Hepatocyte (in vitro differentiated cells): ENCODE results near the gene CLCA4.

ENCODE experiments used
- CTCF ChIP-seq: fragments of 200-600 bp; sonication (generic); IDR thresholded peaks from 2 replicates; pipeline ENCODE4 v1.5.1; 2016; ENCODE audit warnings: antibody characterized with exemption, mild to moderate bottlenecking; ENCODE audit not compliant: poor library complexity
- EZH2 ChIP-seq: fragments of 200-600 bp; sonication (generic); IDR thresholded peaks from 2 replicates; pipeline ENCODE4 v1.6.1; 2016; ENCODE audit warnings: antibody characterized with exemption, mild to moderate bottlenecking, borderline replicate concordance
- EZH2phosphoT487 ChIP-seq: fragments of 200-600 bp; sonication (generic); IDR thresholded peaks from one replicate; pipeline ENCODE4 v1.6.1; 2018; ENCODE audit warnings: antibody characterized with exemption, mild to moderate bottlenecking, low read depth, moderate library complexity; ENCODE audit not compliant: unreplicated experiment, severe bottlenecking

GRCh38 chr1:86596224-86596623 is 49.3 kb downstream of the CLCA4 start:
- TF ChIP-seq CTCF (no peak), EZH2phosphoT487 (no peak), EZH2 (no peak)
